Activated naive CD4-positive, alpha-beta T cell treated with anti-CD3 and anti-CD28 coated beads, Interleukin-2, amount 10 ng/mL, durations not matched to agents 7 days and 5 days (primary cell): ENCODE measurements around the gene BNC2.

Experiments used
- CTCF ChIA-PET: fragments of 350-600 bp; sonication (Branson Sonifier 250); formaldehyde crosslinking; loops from one replicate; lab custom pipeline; 2021; ENCODE audit warnings: antibody characterized with exemption; lab: Charles Lee
- DNase-seq: peaks from one replicate; pipeline ENCODE4 v3.0.0-alpha.2; 2020
- H3K27ac Mint-ChIP-seq: one replicate; pipeline ENCODE4 v1.8.0; 2021; ENCODE audit warnings: mild to moderate bottlenecking, moderate library complexity, mixed read lengths
- H3K27me3 Mint-ChIP-seq: one replicate; pipeline ENCODE4 v1.8.0; 2021; ENCODE audit warnings: mild to moderate bottlenecking, mixed read lengths
- H3K36me3 Mint-ChIP-seq: one replicate; pipeline ENCODE4 v1.8.0; 2021; ENCODE audit warnings: mixed read lengths
- H3K4me1 Mint-ChIP-seq: one replicate; pipeline ENCODE4 v1.8.0; 2021; ENCODE audit warnings: mixed read lengths
- H3K4me3 Mint-ChIP-seq: one replicate; pipeline ENCODE4 v1.8.0; 2021; ENCODE audit warnings: mild to moderate bottlenecking, moderate library complexity, mixed read lengths
- H3K9me3 Mint-ChIP-seq: one replicate; pipeline ENCODE4 v1.8.0; 2021; ENCODE audit warnings: mixed read lengths

The BNC2 gene

DNA sequence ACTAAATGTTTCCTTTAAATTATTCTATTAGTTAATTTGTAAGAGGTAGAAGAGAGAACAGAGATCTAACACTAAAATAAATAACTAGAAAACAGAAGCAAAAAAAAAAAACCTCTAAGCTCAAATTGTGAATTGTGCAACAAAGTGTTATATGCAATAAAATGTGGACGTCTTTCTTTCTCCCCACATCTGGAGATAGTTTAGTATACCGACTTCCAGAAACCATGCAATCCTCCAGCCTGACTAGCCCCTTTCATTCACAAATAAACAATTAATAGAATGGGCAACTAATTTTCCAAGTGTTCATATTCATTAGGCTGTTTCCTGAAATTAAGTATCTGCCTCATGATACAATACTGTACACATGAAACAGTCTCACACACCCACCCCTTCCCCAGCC is 258.5 kb downstream of the BNC2 start:
- Mint-ChIP-seq H3K9me3 (peaks cover 3% of the 10 kb centered on the region), H3K4me3 (no peak overlapping the region), H3K27ac (no peak overlapping the region), H3K36me3 (no peaks in the 10 kb centered on the region), H3K27me3 (no peaks in the 10 kb centered on the region), H3K4me1 (no peaks in the 10 kb centered on the region)
- DNase-seq = no peak
- CTCF ChIA-PET = no interaction called here

DNA sequence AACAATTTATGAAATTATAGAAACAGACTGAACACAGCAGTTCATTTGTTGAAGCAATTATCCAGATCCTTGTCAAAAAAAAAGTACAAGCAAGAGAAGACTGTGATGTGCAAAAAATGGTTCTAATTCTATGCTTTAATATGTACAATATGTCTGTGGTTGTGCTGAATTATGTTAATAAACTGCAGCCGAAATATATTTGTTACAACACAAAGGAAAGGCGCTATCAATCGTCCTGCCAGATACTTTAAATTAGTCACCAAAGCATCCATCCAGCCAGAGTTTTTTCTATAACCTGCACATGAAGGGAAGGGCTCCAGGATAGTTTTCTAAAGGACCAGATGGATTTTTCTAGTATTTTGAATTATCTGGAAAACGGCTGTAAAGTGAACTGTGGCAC is 259.5 kb downstream of the BNC2 start:
- CTCF ChIA-PET = no interaction called here
- DNase-seq = no peak
- no peak overlapping the region for H3K4me3 Mint-ChIP-seq
- H3K27me3 Mint-ChIP-seq = no peaks in the 10 kb centered on the region
- H3K27ac Mint-ChIP-seq = no peak overlapping the region
- no peaks in the 10 kb centered on the region for H3K4me1 Mint-ChIP-seq
- H3K9me3 Mint-ChIP-seq = peaks cover 3% of the 10 kb centered on the region
- H3K36me3 Mint-ChIP-seq = no peaks in the 10 kb centered on the region

DNA sequence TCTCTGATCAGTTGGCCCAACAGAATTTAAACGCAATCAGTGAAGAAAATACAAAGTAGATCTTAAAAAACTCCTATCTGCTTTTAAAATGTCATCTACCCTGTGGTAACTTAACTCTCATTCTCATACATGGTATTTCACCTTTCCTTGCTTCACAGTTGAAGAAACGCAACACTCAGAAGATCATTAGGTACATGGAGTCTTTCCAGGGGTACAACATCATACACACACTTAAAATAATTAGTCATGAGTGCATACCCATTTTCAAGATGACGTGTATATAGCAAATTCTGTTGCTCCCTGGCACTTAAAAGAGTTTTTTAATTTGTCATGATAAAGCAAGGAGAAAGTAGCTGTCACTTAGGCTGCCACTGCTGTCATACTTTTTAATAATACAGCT is 259.9 kb downstream of the BNC2 start:
- no peaks in the 10 kb centered on the region for H3K27me3 Mint-ChIP-seq
- no peaks in the 10 kb centered on the region for H3K36me3 Mint-ChIP-seq
- no peak overlapping the region for H3K4me3 Mint-ChIP-seq
- peaks cover 3% of the 10 kb centered on the region for H3K9me3 Mint-ChIP-seq
- H3K4me1 Mint-ChIP-seq = no peaks in the 10 kb centered on the region
- no peak overlapping the region for H3K27ac Mint-ChIP-seq
- no peak for DNase-seq
- CTCF ChIA-PET = no interaction called here

DNA sequence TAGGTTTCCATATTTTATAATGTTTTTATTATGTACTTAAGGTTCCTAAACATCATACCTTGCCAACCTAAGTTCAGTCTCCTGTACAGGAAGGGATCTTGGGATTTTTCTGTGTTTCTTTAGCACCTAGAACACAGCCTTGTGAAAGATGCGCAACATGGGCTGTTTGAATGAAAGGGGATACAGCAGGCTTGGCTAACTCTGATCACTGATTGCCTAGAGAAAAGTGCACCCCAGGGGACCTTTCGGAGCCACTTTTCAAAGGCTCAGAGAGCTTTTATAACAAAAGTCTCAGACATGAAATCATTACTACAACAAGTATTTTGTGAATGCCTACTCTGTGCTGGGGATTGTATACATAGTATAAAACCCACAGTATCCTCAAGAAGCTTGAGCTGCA is 261.6 kb downstream of the BNC2 start:
- Mint-ChIP-seq H3K36me3 (no peaks in the 10 kb centered on the region), H3K27me3 (no peaks in the 10 kb centered on the region), H3K4me3 (no peak overlapping the region), H3K9me3 (peaks cover 3% of the 10 kb centered on the region), H3K27ac (no peak overlapping the region), H3K4me1 (no peaks in the 10 kb centered on the region)
- no peak for DNase-seq
- CTCF ChIA-PET = no interaction called here

DNA sequence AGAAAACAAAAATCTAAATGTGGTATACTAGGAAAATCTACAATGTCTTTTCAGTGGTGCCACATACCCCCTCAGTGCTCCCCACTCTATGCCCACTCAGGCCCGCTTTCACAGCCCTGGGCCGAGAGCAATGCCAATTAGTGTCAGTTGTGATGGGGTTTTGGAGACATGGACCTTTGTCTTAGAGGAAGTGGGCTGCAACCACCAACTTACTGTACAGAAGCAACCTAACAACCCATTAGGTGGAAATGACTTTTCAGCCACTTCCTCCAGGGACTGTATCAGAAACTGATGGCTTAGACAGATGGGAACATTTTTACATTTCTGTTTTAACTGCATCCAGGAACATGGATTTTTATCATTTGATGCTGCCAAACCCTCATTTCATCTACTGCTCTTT is 268.0 kb downstream of the BNC2 start:
- no peak overlapping the region for H3K27ac Mint-ChIP-seq
- CTCF ChIA-PET = no interaction called here
- no peak for DNase-seq

DNA sequence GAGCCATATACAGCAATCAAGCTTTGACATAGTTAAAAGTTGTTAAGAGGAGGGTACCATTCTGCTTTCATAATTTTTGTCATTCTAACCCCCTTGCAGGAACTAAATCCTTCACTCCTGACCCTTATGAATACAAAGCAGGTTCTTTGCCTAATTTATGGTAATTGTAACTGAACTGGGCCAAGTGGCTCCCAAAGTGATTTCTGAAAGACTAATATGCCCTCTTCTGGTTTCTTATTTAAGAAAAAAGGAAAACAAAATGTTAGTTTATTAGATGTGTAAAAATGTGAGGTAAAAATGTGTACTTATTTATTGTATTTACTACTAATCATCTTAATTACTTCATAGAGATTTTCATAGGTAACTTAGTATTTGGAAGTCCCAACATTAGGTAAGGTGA is 268.5 kb downstream of the BNC2 start:
- CTCF ChIA-PET = no interaction called here
- Mint-ChIP-seq H3K4me3 (no peak overlapping the region), H3K27me3 (no peaks in the 10 kb centered on the region), H3K36me3 (no peaks in the 10 kb centered on the region), H3K27ac (no peak overlapping the region), H3K4me1 (no peaks in the 10 kb centered on the region), H3K9me3 (no peaks in the 10 kb centered on the region)
- no peak for DNase-seq

More for the DNA sequence above, 268.0 kb downstream of the BNC2 start:
- Mint-ChIP-seq H3K36me3 (no peaks in the 10 kb centered on the region), H3K9me3 (no peaks in the 10 kb centered on the region), H3K4me1 (no peaks in the 10 kb centered on the region), H3K27me3 (no peaks in the 10 kb centered on the region), H3K4me3 (no peak overlapping the region)

DNA sequence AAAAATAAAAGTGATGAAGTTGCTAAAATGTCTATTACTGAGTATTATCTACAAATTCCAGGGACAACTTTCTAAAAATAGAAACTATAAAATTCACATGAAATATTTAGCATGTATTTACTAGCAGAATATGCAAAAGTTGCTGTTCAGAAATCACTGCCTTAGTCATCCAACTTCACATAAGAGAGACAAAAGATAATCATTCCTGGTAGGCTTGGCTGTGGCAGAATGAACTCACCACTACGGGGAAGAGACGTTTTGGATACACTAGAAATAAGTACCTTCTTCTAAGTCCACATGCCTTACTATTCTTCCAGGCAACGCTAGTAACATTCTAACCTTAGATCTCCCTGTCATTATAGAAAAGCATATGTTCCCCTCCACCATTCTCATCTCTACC is 272.2 kb downstream of the BNC2 start:
- no peaks in the 10 kb centered on the region for H3K9me3 Mint-ChIP-seq
- no peak overlapping the region for H3K27ac Mint-ChIP-seq
- no peak for DNase-seq
- no peak overlapping the region for H3K4me3 Mint-ChIP-seq
- no peaks in the 10 kb centered on the region for H3K27me3 Mint-ChIP-seq
- H3K4me1 Mint-ChIP-seq = no peaks in the 10 kb centered on the region
- CTCF ChIA-PET = no interaction called here
- H3K36me3 Mint-ChIP-seq = no peaks in the 10 kb centered on the region

DNA sequence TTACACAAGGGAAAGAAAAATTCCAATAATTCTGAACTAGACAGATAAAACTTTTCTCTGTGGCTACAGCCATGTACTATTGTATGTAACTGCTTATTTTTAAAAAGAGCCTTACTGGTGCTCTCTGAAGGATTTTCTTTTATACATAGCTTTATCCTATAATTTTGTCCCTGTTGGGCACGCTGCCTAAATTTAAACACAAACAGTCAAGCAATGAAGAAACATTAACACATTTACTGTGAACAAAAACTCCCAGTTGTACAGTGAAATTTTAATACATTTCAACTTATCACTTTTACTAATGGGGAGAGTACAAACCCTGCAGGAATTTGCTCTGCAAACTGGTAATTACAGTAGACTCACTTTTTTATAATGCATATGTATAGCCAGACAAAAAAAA is 273.3 kb downstream of the BNC2 start:
- H3K36me3 Mint-ChIP-seq = no peaks in the 10 kb centered on the region
- no peaks in the 10 kb centered on the region for H3K4me1 Mint-ChIP-seq
- no peaks in the 10 kb centered on the region for H3K9me3 Mint-ChIP-seq
- H3K27ac Mint-ChIP-seq = no peak overlapping the region
- CTCF ChIA-PET = no interaction called here
- no peaks in the 10 kb centered on the region for H3K27me3 Mint-ChIP-seq
- DNase-seq = no peak
- no peak overlapping the region for H3K4me3 Mint-ChIP-seq

DNA sequence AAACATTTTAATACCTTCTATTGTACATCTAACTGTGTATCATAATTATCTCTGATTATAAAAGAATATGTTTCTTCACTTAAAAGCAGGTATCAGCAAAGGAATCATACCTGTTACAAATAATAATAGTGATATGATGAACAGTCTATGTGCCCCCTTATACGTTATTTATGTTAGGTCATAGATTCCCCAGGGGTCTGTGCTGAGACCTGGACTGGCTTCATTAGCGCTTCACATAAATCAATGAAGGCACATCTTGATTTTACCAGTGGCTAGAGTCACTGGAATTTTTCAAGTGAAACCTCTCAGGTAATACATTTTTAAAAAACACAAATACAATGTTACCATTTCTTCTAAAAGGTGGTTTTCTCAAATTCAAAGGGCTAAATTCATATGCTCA is 275.2 kb downstream of the BNC2 start:
- no peaks in the 10 kb centered on the region for H3K27me3 Mint-ChIP-seq
- no peaks in the 10 kb centered on the region for H3K4me1 Mint-ChIP-seq
- CTCF ChIA-PET = no interaction called here
- H3K4me3 Mint-ChIP-seq = no peak overlapping the region
- H3K9me3 Mint-ChIP-seq = no peaks in the 10 kb centered on the region
- no peaks in the 10 kb centered on the region for H3K36me3 Mint-ChIP-seq
- H3K27ac Mint-ChIP-seq = no peak overlapping the region
- DNase-seq = no peak

DNA sequence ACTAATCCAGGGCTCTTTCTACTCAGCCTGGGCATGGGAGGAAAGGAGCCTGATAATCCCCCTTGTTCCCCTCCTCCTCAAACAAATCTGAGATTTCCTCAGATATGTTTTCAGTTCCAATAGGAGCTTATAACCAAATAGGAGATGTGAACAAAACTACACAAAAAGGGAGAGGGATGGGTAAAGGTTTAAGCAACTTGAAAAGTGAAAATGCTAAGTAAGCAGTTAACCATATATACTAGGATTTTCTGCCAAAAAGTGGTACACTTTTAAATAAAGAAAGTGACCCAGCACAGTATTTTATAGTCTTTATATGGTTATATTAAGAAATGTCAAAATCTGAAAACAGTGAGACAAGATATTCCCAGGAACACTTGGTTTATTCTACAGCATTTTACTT is 275.7 kb downstream of the BNC2 start:
- Mint-ChIP-seq H3K27ac (no peak overlapping the region), H3K36me3 (no peaks in the 10 kb centered on the region), H3K4me3 (no peak overlapping the region), H3K27me3 (no peaks in the 10 kb centered on the region), H3K9me3 (no peaks in the 10 kb centered on the region), H3K4me1 (no peaks in the 10 kb centered on the region)
- DNase-seq = no peak
- CTCF ChIA-PET = no interaction called here

DNA sequence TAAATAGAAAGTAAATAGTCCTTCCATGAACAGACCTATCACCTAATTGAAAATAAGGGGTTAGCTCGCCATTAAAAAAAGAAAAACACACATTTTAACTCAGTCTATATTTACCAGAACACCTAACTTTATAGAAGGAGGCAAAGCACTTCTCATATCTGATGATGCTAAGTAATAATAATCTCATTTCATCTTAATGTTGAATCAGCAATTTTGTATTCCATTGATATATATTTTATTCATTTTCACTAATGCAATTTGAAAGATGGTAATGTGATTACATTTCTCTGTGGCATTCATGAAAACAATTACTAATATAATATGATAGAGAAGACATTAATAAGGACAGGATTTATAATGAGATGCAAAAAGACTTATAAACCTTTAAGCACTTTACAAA is 276.7 kb downstream of the BNC2 start:
- H3K36me3 Mint-ChIP-seq = no peaks in the 10 kb centered on the region
- no peak overlapping the region for H3K27ac Mint-ChIP-seq

DNA sequence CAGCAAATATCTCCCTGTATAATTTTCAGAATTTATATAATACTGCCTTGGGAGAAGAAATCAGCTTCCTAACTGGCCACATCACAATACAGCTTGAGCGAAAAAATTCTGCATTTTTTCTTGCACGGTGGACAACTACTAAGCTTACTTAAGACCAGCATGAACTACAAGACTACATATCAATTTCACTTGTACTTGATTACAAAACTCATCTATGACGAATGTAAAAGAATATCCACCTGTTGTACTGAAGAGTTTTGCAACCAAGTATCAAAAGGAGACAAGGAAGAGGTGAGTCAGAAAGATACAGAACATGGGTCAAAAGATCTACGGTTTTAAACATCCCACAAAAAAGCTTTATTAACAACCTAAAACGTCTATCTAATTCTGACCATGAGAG is 279.4 kb downstream of the BNC2 start:
- no peaks in the 10 kb centered on the region for H3K9me3 Mint-ChIP-seq
- CTCF ChIA-PET = no interaction called here

More for the DNA sequence above, 276.7 kb downstream of the BNC2 start:
- Mint-ChIP-seq H3K9me3 (no peaks in the 10 kb centered on the region), H3K27me3 (no peaks in the 10 kb centered on the region), H3K4me3 (no peak overlapping the region), H3K4me1 (no peaks in the 10 kb centered on the region)
- DNase-seq = no peak
- CTCF ChIA-PET = no interaction called here

DNA sequence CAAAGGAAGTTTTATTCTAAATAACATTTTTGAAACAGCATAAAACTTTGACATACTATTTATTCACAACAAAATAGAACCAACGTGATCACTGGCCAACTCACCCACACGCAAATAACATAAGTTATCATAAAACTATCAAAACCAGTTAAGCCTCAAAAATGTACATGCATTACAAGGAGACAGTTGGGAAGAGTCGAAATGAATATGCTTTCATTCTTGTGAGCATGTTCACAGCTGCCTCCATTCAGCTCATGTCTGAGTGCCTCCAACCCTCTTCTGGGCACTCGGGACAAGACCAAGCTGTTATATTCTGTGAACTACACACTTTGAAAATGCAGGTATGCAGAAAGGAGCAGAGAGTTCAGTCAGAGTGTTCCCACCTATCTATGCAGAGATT is 284.9 kb downstream of the BNC2 start:
- H3K27ac Mint-ChIP-seq = no peak overlapping the region
- H3K36me3 Mint-ChIP-seq = no peaks in the 10 kb centered on the region
- no peak overlapping the region for H3K4me3 Mint-ChIP-seq
- H3K9me3 Mint-ChIP-seq = no peaks in the 10 kb centered on the region
- DNase-seq = no peak
- H3K4me1 Mint-ChIP-seq = no peaks in the 10 kb centered on the region
- CTCF ChIA-PET = no interaction called here
- no peaks in the 10 kb centered on the region for H3K27me3 Mint-ChIP-seq

More for the DNA sequence above, 279.4 kb downstream of the BNC2 start:
- DNase-seq = no peak
- no peak overlapping the region for H3K4me3 Mint-ChIP-seq
- H3K27me3 Mint-ChIP-seq = no peaks in the 10 kb centered on the region
- H3K27ac Mint-ChIP-seq = no peak overlapping the region
- no peaks in the 10 kb centered on the region for H3K4me1 Mint-ChIP-seq
- H3K36me3 Mint-ChIP-seq = no peaks in the 10 kb centered on the region

DNA sequence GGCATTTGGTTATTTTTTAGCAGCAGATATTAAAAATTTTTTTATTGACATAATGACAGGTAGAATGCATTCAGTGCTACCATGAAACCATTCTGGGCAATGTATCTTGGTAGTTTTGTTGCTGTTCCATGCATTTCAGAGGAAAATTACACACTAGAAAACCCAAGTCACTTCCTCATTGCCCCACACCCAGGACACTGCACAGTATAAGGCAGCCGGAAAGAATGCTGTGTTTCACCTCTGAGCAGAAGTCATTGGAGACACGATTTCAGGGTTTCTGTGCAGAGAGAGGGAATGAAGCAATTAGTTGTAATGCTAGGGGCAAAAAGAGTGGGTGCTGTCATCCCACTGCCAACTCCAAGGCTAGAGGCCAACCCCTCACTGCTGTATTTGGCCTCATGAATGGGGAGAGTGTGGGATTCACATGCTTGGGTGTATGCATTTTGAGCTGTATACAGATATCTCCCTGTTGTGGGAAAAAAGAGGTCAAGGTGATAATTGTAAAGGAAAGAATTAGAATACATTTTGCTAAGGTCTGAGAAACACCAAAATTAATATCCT is 290.5 kb downstream of the BNC2 start:
- Mint-ChIP-seq H3K4me1 (no peaks in the 10 kb centered on the region), H3K36me3 (no peaks in the 10 kb centered on the region), H3K9me3 (no peaks in the 10 kb centered on the region), H3K4me3 (no peak overlapping the region), H3K27me3 (no peaks in the 10 kb centered on the region), H3K27ac (no peak overlapping the region)
- no peak for DNase-seq
- CTCF ChIA-PET = no interaction called here

DNA sequence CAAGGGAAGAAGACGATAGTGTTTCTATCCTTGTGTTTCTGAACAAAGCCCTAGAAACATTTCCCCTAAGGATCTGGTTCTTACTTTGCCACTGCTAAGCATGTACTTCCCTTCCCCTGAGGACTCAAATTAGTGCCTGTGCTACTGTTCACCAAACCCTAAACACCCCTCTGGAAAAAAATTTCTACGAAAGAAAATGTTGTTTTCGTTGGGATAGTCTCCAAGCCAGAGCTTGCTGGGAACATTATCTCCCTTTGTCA is 294.6 kb downstream of the BNC2 start:
- Mint-ChIP-seq H3K27ac (no peak overlapping the region), H3K27me3 (no peaks in the 10 kb centered on the region), H3K4me1 (no peaks in the 10 kb centered on the region), H3K36me3 (no peaks in the 10 kb centered on the region), H3K4me3 (no peak overlapping the region), H3K9me3 (peaks cover 2% of the 10 kb centered on the region)
- DNase-seq = no peak
- CTCF ChIA-PET = no interaction called here
